HG03025 (cell line): Measurements from ENCODE around the gene GPSM1.

Experiments
- ATAC-seq: cut with Tn5 transposase; IDR thresholded peaks from one replicate; pipeline ENCODE4 v1.9.1; 2021; ENCODE audit warnings: mild to moderate bottlenecking, moderate library complexity; ENCODE audit not compliant: unreplicated experiment, low FRiP score

Gene GPSM1

GRCh38 chr9:136329636-136330405, 2.5 kb downstream of the GPSM1 start:
- no peak for ATAC-seq

GRCh38 chr9:136330406-136330990, 3.2 kb downstream of the GPSM1 start:
- ATAC-seq = no peak

- no peak for ATAC-seq
Measured at GRCh38 chr9:136331030-136331429, 3.7 kb downstream of the GPSM1 start.

- ATAC-seq = no peak
Measured at GRCh38 chr9:136331556-136332481, 4.5 kb downstream of the GPSM1 start.

- ATAC-seq = no peak
Measured at GRCh38 chr9:136332482-136332983, 5.2 kb downstream of the GPSM1 start.

- ATAC-seq = no peak
Measured at GRCh38 chr9:136333045-136333444, 5.7 kb downstream of the GPSM1 start.

- no peak for ATAC-seq
Measured at GRCh38 chr9:136333486-136333885, 6.1 kb downstream of the GPSM1 start.

GRCh38 chr9:136334541-136334940, 7.2 kb downstream of the GPSM1 start:
- no peak for ATAC-seq

GRCh38 chr9:136335296-136336155, 8.2 kb downstream of the GPSM1 start:
- no peak for ATAC-seq

GRCh38 chr9:136336156-136336870, 9.0 kb downstream of the GPSM1 start:
- ATAC-seq = no peak

- ATAC-seq = no peak
Measured at GRCh38 chr9:136336881-136337280, 9.5 kb downstream of the GPSM1 start.

GRCh38 chr9:136337416-136338395, 10.4 kb downstream of the GPSM1 start:
- ATAC-seq = no peak

GRCh38 chr9:136338511-136338910, 11.2 kb downstream of the GPSM1 start:
- no peak for ATAC-seq

- no peak for ATAC-seq
Measured at GRCh38 chr9:136339173-136339957, 12.0 kb downstream of the GPSM1 start.

GRCh38 chr9:136339958-136340310, 12.6 kb downstream of the GPSM1 start:
- no peak for ATAC-seq

GRCh38 chr9:136340356-136341041, 13.2 kb downstream of the GPSM1 start:
- no peak for ATAC-seq

GRCh38 chr9:136341042-136341655, 13.8 kb downstream of the GPSM1 start:
- no peak for ATAC-seq
